ENCODE measurements around the gene C13orf42. TPM values are rescaled to one million over a fixed set of nuclear protein-coding genes. Genes with fewer than 3 reads are reported as not detected.
"Not testable (repeated sequence)": the region's sequence is repeated elsewhere in the genome, so short reads cannot be mapped to it uniquely, and the experiment has no call there.

Gene C13orf42
- total RNA-seq, 1 experiment from 2014 or later = not detected

DNA sequence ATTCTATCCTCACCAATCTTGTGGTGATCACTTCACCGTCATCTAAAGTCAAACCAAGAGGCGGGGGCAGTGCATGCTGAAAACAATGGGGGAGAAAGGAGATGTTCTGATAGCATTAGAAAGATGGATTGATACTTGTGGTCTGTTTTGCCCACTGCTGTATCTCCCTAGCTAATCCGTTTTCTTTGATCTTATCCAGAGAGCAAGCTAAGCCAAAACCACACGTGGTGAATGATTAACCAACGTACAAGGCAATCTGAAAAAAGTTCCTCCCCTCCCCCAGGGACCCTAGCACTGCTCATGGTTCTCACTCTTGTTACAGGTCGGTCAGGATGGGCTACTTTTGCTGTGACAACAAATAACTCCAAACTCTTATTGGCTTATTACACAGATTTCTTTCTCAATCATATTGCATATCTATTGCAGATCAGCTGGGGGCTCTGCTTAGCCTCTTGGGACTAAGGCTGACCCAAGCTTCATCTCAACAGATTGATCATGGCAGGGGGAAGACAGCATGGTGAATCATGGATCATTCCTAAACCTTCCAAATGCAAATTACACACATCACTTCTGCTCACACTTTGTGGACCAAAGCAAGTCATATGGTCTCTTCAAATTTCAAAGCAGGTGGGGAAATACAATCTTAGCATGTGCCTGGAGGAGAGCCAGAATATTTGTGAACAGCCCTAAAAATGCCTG is 11.9 kb upstream of the C13orf42 start:
- no peak for DNase-seq (ENCODE audit: low spot score)

DNA sequence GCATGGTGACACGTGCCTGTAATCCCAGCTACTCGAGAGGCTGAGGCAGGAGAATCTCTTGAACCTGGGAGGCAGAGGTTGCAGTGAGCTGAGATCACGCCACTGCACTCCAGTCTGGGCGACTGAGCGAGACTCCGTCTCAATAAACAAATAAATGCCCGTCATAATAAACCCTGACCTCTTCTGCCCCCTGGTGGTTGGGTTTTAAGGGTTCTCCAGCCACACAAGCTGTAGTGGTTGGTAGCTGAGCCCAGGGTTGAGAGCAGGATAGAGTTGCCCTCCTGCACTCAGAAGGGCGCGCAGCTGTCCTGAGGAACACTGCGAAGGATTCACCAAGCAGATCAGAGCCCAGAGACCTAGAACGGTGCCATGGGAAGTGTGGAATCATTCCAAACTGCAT is 9.8 kb upstream of the C13orf42 start:
- not testable (repeated sequence) for DNase-seq (ENCODE audit: low spot score)

DNA sequence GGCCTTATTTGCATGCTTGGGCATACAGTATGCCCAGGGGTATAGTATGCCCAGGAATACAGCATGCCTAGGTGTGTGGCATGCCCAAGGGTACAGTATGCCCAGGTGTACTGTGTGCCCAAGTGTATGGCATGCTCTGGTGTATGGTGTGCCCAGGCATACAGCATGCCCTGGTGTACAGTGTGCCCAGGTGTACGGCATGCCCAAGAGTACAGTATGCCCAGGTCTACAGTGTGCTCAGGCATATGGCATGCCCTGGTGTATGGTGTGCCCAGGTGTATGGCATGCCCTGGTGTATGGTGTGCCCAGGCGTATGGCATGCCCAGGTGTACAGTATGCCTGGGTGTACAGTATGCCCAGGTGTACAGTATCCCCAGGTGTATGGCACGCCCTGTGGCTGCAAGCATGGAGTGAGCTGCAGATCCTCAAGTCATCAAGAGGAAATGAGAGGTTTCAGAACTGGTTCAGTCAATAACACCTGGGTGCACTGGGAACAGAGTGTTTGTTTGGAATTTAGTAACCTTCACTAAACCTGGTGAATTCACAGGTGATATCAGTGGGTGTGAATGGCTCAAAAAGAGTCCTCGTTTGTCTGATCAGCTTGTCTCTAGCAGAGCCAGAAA is 7.8 kb upstream of the C13orf42 start:
- no peak for DNase-seq (ENCODE audit: low spot score)

DNA sequence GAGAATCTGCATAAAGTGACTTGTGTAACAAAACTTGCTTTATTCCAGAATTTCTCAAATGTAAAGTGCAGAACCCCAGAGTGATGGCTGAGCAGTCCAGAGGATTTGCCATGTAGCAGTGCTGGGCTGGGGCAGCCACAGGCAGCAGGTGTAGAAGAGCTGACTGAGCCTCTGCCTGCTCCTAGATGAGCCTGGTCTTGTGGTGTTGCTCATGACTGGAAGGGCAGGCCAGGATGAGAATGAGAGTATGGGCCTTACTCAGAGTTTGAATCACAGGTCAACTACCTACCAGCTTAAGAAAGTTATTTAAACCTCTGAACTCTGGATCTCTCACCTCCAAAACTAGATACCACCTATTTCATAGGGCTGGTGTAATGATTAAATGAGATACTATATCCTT is 2.9 kb upstream of the C13orf42 start:
- DNase-seq (ENCODE audit: low spot score) = no peak

DNA sequence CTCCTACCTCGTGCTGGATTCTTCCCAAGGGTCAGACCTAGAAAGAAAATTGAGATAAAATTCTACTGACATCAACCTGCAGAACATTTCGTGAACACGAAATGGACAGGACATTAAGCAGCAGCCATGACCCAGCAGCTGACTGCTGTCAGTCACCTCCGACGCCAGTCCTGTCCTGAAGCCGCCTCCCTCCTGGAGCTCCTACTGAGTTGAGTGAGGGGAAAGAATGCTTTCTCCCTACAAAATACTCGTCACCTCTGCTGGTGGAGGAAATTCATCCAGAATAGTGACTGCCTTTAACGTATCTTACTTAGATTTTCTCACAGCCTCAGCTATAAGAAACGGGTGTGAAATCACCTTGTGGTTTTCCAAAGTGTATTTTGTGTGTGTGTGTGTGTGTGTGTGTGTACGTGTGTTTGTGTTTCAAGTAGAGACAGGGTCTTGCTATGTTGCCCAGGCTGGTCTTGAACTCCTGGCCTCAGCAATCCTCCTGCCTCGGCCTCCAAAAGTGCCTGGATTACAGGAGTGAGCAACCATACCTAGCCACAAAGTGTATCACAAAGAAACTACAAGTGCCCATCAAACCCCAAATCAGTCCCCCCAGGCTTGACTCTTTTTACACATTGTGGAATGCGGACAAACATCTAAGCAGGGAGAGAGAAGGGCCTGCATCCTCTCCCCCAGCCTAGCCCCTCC is 2.3 kb upstream of the C13orf42 start:
- DNase-seq (ENCODE audit: low spot score) = no peak

DNA sequence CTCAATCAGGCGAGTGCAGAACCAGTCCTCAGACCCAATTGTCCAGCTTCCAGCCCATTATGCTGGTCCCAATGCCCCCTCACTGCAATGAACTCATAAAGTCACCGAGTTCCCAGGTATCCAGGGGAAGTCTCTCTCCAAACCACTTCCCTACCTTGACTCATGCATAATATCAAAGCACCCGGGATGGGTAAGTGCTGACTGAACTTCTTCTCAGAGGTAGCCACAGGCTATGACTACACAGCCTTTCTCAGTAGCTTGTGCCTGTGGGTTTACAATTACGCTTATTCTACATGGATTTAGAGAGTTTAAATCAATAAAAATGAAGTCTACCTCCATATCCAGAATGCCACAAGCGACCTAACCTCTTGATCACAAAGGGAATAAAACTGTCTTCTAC is 1.7 kb upstream of the C13orf42 start:
- no peak for DNase-seq (ENCODE audit: low spot score)

DNA sequence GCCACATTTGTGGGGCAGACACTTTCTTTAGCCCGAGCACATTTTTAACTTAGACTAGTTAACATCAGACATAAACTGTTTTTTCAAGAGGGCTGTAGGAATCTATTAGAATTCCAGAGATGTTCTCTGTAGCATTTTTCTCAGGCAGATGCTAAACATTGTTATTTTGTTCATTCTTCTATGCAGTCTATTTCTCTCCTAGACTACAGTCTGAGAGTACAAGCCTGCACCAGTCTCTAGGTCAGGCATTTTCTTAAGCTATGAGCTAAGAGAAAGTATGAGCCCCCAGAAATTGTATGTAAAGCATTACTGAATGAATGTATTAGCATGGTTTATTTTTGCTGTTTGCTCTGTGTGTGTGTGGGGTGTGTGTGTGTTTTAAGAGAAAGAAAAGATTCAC is 923 bp upstream of the C13orf42 start:
- no peak for DNase-seq (ENCODE audit: low spot score)

DNA sequence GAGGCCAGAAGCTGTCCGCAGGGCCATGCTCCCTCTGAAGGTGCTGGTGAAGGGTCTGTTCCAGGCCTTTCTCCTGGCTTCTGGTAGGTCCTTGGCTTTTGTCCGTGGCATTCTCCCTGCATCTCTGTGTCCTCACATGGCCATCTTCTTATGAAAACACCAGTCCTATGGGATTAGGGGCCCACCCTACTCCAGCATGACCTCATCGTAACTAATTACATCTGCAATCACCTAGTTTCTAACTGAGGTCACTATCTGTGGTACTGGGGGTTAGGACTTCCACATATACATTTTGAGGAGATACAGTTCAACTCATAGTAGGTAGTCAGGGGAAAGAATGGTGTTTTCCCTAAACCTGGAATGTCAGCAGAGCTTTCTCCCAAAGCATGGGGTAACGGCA is 3.1 kb downstream of the C13orf42 start:
- no peak for DNase-seq (ENCODE audit: low spot score)

DNA sequence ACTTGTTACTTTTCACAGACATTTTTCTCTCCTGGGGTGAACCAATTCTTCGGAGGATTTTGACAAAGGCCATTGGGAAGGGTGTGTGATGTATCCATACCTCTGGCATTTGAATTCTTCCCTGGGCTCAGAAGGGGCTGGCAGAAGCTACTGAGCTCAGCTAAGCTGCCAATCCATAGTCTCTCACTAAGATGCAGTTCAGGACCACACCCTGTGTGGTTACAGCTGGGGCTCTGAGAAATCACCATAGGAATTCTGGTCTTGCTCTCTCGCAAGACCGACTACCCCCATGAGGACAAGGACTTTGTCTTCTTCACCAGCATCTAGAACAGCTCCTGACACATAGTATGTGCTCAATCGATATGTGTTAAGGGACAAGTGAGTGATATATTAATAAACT is 6.0 kb downstream of the C13orf42 start:
- no peak for DNase-seq (ENCODE audit: low spot score)

DNA sequence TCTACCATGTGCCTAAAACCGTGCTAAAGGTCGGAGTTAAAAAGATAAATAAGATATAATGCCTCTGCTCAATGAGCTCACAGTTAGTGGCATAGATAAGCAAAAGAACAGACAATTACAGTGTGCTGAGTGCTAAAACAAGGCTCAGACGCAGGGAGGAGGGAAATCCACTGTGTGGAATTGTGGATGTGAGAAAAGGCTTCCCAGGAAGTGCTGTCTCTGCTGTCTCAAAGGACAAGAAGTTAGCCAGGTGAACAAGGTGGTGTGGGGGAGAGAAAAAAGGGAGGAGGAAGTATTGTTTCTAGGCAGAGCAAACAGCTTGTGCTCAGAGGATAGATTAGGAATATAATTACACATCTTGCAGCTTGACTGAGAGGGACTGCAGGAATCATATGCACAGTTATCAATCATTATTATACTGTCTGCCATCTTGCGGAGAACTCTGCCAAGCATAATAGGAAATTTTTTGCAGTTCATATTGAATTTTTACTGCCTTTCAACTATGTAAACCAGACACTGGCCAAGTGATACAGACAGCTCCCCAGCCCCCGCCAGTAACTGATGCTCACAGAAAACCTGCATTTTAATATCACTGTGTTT is 9.3 kb downstream of the C13orf42 start:
- no peak for DNase-seq (ENCODE audit: low spot score)

DNA sequence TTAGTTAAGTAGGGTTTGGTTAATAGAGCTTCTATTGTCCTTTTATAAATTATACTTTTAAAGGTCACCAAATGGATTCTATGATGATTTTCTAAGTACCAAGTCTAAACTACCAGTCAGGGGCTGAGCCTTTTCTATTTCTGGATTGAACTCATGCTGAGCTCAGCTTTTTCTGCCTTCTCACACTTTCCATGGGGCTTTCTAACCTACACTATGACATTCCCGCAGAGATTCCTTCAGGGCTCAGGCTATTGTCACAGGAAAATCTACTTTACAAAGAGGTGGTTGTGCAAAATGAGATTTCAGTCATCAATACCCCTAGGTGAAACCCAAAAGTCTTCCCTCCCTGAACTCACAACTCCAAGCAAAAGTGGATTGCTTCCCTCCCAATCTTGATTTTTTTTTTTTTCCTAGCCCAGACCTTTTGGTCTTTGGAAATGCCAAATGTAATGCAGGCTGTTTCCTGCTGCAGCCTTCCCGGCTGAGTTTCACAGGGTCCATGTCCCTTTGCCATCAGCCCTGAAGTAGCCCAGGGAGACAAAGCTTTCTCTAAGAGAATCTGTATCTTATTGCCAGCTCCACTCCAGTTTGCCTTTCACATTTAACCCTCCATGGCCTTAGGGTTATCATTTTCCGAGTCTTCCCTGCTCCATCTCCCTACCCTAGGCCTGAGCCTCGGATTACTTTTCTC is 13.6 kb downstream of the C13orf42 start:
- DNase-seq (ENCODE audit: low spot score) = no peak

DNA sequence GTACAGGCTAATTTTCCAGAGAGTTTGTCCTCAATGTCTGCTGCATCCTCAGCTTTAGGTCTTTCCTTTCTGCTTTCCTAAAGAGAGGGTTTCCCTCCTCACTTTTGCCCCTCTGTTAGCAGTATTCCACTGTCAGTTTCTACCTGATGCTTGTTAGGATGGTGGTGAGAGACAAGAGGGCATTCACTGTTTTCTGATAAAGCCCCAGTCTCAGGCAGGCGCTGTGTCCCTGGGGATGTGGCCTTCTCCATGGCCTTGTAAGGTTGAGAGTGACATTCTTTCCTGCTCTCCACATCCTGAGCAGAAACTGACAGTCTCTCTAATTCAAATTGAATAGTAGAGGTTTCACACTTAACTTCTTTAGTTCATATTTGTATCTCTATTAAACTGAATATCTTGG is 14.9 kb downstream of the C13orf42 start:
- DNase-seq (ENCODE audit: low spot score) = no peak

DNA sequence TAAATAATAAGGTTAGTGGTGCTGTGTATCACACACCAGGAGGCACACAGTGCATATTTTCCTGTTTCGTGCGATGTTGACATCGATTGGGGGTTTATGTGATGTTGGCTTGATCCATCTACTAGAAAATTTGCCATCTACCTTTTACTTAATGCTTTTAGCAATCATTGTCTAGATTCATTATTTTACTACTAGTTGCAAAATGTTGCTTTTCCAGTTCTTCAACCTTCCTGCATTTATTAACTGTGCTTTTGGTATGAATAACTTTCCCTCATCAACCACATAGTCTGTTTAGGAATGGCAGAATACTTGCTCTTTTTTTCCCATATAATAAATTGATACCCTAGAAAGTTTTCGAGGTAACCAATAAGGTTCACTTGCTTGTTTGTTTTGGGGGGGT is 17.5 kb downstream of the C13orf42 start:
- DNase-seq (ENCODE audit: low spot score) = no peak

DNA sequence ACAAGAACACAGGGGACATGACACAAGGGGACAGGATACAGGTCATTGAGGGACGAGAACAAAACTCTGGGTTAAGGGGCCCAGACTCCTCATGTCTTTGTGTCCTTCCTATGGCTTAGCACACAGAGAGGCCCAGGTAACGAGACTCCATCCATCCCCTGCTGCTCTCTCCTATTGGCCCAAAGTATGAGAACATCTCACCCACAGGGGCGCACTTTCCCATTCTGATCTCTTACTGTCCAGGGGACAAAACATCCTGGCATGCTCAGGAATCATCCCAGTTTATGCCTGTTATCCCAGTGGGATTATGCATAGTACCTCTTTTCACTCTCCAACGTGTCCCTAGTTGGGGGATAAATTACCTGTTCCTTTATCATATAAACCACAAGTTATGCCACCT is 19.2 kb downstream of the C13orf42 start:
- no peak for DNase-seq (ENCODE audit: low spot score)

DNA sequence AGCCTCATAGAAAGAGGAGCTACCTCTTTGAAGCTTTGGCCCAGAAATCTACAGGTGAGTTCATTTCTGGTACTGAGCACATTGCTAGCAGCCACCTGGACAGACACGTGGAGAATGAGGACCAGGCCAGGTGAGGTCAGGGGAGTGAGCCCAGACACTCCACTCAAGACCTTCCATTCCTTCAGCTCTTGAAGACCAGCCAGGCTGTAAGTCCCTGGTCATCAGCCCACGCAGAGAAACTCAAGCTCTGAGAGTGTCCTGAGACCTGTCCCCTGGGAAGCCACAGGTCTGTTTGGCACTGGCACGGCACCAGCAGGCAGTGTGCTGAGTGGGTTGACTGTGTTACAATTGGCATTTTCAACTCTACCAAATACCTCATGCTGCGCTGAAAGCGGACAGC is 27.4 kb downstream of the C13orf42 start:
- no peak for DNase-seq (ENCODE audit: low spot score)

DNA sequence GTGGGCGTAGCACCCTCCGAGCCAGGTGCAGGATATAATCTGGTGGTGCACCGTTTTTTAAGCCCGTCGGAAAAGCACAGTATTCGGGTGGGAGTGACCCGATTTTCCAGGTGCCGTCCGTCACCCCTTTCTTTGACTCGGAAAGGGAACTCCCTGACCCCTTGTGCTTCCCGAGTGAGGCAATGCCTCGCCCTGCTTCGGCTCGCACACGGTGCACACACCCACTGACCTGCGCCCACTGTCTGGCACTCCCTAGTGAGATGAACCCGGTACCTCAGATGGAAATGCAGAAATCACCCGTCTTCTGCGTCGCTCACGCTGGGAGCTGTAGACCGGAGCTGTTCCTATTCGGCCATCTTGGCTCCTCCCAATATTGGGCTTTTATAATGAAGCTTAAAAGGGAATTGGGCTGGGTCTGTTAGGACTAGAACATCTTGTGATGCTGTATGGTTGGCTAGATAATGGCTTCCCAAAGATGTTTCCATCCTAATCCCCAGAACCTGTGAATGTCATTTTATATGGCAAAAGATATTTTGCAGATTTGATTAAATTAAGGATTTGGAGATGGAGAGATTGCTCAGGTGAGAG is 30.5 kb downstream of the C13orf42 start:
- not testable (repeated sequence) for DNase-seq (ENCODE audit: low spot score)

DNA sequence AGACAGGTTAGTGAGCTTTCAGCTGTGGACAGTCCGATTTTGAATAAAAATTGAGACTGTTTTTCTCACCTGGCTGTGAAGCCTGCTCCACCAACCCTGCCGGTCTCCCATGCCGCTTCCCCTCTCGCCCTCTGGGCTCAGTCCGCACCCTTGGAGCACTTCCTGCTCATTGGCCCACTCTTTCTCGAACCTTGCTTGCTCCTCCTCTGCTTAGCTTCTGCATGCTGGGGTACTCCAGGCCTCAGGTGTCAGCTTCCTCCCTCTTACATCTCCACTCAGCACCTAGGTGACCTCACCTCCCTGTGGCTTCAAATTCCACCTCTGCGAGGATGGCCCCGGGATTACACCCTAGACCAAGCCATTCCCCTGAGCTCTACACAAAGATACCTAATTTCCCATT is 39.6 kb downstream of the C13orf42 start:
- DNase-seq (ENCODE audit: low spot score) = no peak

DNA sequence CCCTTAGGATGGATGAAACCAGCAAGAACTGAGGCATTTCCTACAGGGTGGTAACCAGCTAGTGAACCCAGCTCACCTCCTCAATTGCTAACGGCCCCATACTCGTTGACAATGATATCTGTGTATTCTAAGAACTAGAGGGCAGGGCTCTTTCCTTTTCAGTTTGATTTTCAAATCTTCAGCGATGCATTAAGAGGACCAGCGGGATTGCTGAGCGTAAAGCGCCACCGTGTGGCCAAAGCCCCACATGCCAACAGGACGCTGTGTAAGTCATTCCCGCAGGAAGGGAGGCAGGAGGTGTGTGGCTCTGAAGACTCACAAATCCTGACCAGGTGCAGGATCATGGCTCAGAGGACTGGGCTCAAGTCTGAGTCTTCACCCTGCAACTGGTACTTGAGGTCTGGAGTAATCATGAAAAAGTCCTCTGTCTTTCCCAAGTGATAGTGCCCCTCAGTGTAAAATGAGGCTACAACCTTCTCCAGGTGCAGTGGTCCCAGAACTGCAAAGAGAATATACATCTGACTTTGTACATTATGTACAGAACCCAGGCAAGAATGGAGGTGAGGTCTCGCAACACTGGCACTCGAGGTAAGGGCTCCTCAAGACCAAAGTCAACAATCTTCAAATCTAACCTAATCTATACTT is 40.9 kb downstream of the C13orf42 start:
- peak; percentile 43 for DNase-seq (ENCODE audit: low spot score)

DNA sequence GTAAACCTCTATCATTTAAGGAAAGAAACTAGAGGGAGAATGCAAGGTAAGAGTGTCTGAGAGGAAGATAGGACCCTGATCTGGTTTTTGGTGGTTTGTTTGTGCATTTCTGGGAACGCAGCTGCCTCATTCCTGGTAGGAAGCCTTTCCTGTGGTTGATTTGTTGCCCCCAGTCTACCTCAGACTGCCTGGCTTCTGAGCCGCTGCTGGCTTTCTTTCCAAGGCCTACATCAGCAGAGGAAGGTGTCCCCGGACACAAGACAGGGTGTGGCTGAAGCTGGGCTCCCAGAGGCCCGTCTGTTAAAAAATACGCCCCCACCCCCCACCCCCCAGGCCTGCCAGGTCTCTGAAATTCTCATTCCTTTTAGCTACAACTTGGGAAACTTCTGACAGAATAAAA is 42.6 kb downstream of the C13orf42 start:
- DNase-seq (ENCODE audit: low spot score) = no peak

DNA sequence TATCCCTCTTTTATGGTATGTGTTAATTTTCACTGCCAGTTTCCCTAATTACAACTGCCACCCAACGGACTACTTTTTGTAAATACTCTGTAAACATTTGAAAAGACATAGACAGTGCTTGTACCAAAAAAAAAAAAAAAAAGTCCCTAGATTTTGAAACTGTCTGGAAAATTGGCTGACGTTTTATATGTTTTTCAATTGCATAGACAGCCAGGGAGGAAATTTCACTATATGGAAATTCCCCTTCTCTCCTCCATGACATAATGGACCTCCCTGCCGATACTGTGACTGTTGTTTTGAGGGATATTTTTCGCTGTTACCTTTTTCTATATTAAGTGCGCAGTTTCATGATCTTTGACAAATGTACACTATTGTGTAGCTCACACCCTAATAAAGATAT is 43.4 kb downstream of the C13orf42 start:
- DNase-seq (ENCODE audit: low spot score) = no peak

DNA sequence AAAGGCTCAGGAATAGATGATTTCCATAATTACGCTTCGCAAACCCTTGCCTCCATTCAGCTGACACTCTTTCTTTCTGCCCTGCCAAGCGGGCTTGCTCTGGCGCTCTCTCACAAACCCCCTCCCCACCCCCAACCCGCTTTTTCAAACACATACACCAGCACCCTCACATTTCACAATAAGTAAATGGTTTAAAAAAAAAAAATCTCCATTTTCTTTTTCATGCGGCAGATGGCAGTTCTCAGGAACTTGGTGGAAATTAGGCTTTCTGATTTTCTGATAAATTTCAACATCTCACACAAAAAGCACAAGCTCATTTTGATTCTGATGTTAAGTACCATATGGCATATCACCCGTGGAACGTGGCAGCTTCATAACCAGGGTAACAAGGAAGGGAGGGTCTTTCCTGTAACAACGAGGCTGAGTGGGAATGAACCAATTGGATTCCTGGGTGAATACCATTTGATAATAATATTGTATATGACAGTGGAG is 43.8 kb downstream of the C13orf42 start:
- DNase-seq (ENCODE audit: low spot score) = no peak
